GM18867 (cell line): ENCODE results near the gene ASB10.
A peak's percentile ranks its signal among the peaks of the same experiment; 100 is the strongest.

Experiments used
- ATAC-seq: cut with Tn5 transposase; IDR thresholded peaks from one replicate; pipeline ENCODE4 v1.9.1; 2021; ENCODE audit warnings: mild to moderate bottlenecking, moderate library complexity; ENCODE audit not compliant: unreplicated experiment

ASB10 gene

GRCh38 chr7:151188252-151188542, 1.1 kb upstream of the ASB10 start:
- ATAC-seq: no peak

GRCh38 chr7:151187409-151188251, 580 bp upstream of the ASB10 start:
- ATAC-seq: no peak

- no peak for ATAC-seq
Observed at GRCh38 chr7:151185762-151186639, 1.0 kb downstream of the ASB10 start.

- ATAC-seq: no peak
Observed at GRCh38 chr7:151181011-151181431, 6.0 kb downstream of the ASB10 start.

- ATAC-seq: no peak
Observed at GRCh38 chr7:151179946-151180345, 7.1 kb downstream of the ASB10 start.

- ATAC-seq: no peak
Observed at GRCh38 chr7:151179287-151179860, 7.7 kb downstream of the ASB10 start.

GRCh38 chr7:151178831-151179230, 8.2 kb downstream of the ASB10 start:
- ATAC-seq: no peak

- no peak for ATAC-seq
Observed at GRCh38 chr7:151178236-151178635, 8.8 kb downstream of the ASB10 start.

GRCh38 chr7:151177310-151177709, 9.7 kb downstream of the ASB10 start:
- ATAC-seq: no peak

- ATAC-seq: no peak
Observed at GRCh38 chr7:151176401-151176800, 10.6 kb downstream of the ASB10 start.

GRCh38 chr7:151175793-151176311, 11.2 kb downstream of the ASB10 start:
- no peak for ATAC-seq

GRCh38 chr7:151175047-151175792, 11.8 kb downstream of the ASB10 start:
- no peak for ATAC-seq

GRCh38 chr7:151174246-151175046, 12.6 kb downstream of the ASB10 start:
- ATAC-seq: no peak

- ATAC-seq: no peak
Observed at GRCh38 chr7:151173386-151174245, 13.4 kb downstream of the ASB10 start.

GRCh38 chr7:151172273-151173141, 14.5 kb downstream of the ASB10 start:
- ATAC-seq: peak; percentile 68

GRCh38 chr7:151168787-151169162, 18.3 kb downstream of the ASB10 start:
- ATAC-seq: no peak

- ATAC-seq: no peak
Observed at GRCh38 chr7:151168003-151168786, 18.9 kb downstream of the ASB10 start.
